ENCODE measurements around the gene TTC39B. TPM values are rescaled to one million over a fixed set of nuclear protein-coding genes. Genes with fewer than 3 reads are reported as not detected.

The TTC39B gene
- total and polyA plus RNA-seq, 7 donors: 0.18 to 13.1 (median 1.8) TPM

- no peaks in the 10 kb centered on the region for H3K4me1 ChIP-seq
- no peaks in the 10 kb centered on the region for H3K9me3 ChIP-seq
- 58 to 72% (median 66%) methylated on average over 4 of the region's 4 CpGs for WGBS, 3 donors
- no peaks in the 10 kb centered on the region for H3K27me3 ChIP-seq (ENCODE audit: insufficient read depth in 3 of 3, low read length in 2 of 3)
- ATAC-seq (no peak), DNase-seq (no peak)
- TF ChIP-seq CTCF (IDR thresholded peaks at IDR 0.05): no peak
- no peaks in the 10 kb centered on the region for H3K36me3 ChIP-seq (ENCODE audit: insufficient read depth in 1 of 2, low read depth in 1 of 2)
- H3K27ac ChIP-seq: no peak overlapping the region
- intact Hi-C loops (cut with DNase I): no loop called here
- no peak overlapping the region for H3K4me3 ChIP-seq
Measured at GRCh38 chr9:15286161-15286821, 20.7 kb downstream of the TTC39B start.

- 92 to 94% (median 92%) methylated on average over 8 of the region's 8 CpGs for WGBS, 3 donors
- H3K27me3 ChIP-seq (ENCODE audit: insufficient read depth in 3 of 3, low read length in 2 of 3): no peaks in the 10 kb centered on the region
- H3K4me3 ChIP-seq: no peak overlapping the region
- ATAC-seq: no peak
- no peaks in the 10 kb centered on the region for H3K4me1 ChIP-seq
- intact Hi-C loops (cut with DNase I): no loop called here
- no peak for TF ChIP-seq CTCF (IDR thresholded peaks at IDR 0.05)
- no peaks in the 10 kb centered on the region for H3K36me3 ChIP-seq (ENCODE audit: insufficient read depth in 1 of 2, low read depth in 1 of 2)
- H3K9me3 ChIP-seq: no peaks in the 10 kb centered on the region
- H3K27ac ChIP-seq: no peak overlapping the region
- DNase-seq: no peak
Measured at GRCh38 chr9:15282567-15283285, 24.3 kb downstream of the TTC39B start.

- intact Hi-C loops (cut with DNase I): no loop called here
- H3K27me3 ChIP-seq (ENCODE audit: insufficient read depth in 3 of 3, low read length in 2 of 3): no peaks in the 10 kb centered on the region
- H3K4me3 ChIP-seq: no peak overlapping the region
- ATAC-seq (no peak), DNase-seq (no peak)
- H3K9me3 ChIP-seq: no peaks in the 10 kb centered on the region
- TF ChIP-seq CTCF (IDR thresholded peaks at IDR 0.05): no peak
- 91 to 96% (median 94%) methylated on average over 3 of the region's 3 CpGs for WGBS, 3 donors
- H3K4me1 ChIP-seq: no peaks in the 10 kb centered on the region
- H3K36me3 ChIP-seq (ENCODE audit: insufficient read depth in 1 of 2, low read depth in 1 of 2): no peaks in the 10 kb centered on the region
- no peak overlapping the region for H3K27ac ChIP-seq
Measured at GRCh38 chr9:15280647-15281046, 26.4 kb downstream of the TTC39B start.

GRCh38 chr9:15278839-15279238 is 28.2 kb downstream of the TTC39B start:
- no peaks in the 10 kb centered on the region for H3K27me3 ChIP-seq (ENCODE audit: insufficient read depth in 3 of 3, low read length in 2 of 3)
- intact Hi-C loops (cut with DNase I): loop anchor here (5.0 to 10.0 kb wide), 2 partner anchors 326 to 328 kb away; no protein-coding TSS in a partner anchor

More at GRCh38 chr9:15278839-15279238, 28.2 kb downstream of the TTC39B start:
- no peaks in the 10 kb centered on the region for H3K9me3 ChIP-seq
- no peak overlapping the region for H3K4me3 ChIP-seq
- no peak for ATAC-seq
- no peaks in the 10 kb centered on the region for H3K36me3 ChIP-seq (ENCODE audit: insufficient read depth in 1 of 2, low read depth in 1 of 2)
- H3K27ac ChIP-seq: no peak overlapping the region
- no peak for TF ChIP-seq CTCF (IDR thresholded peaks at IDR 0.05)
- DNase-seq: no peak
- no peaks in the 10 kb centered on the region for H3K4me1 ChIP-seq
